Spleen (tissue), 7 donors: Measurements from ENCODE around the gene RFC2.

Experiments
- POLR2A ChIP-seq, 3 donors: fragments of 450-650 bp; IDR thresholded peaks; one replicate each; pipeline ENCODE4 v1.5.1; 2017; ENCODE audit warnings: antibody characterized with exemption in 3 of 3, mild to moderate bottlenecking in 1 of 3
- POLR2AphosphoS5 ChIP-seq, 3 donors: sonication (generic); formaldehyde crosslinking; IDR thresholded peaks; one replicate each; pipeline ENCODE4 v1.5.1; 2017; ENCODE audit warnings: antibody characterized with exemption in 3 of 3
- TF ChIP-seq, protein P1 (sequence below), 11 experiments: fragments of 200-600 bp in 7 of 11; fragments of 450-650 bp in 4 of 11; sonication (generic) in 4 of 11; IDR thresholded peaks in 8 of 11; conservative IDR thresholded peaks in 3 of 11; 1 replicate in 7 of 11; 2 replicates in 4 of 11; pipeline versions ENCODE4 v1.4.0 to v1.8.0; 2016 to 2021; ENCODE audit warnings: antibody characterized with exemption in 11 of 11, inconsistent platforms in 4 of 11, mild to moderate bottlenecking in 1 of 11
- donor health status: DM: no; HTN: no; CAD: no; lungs with moderate emphysema.
- donor health status: DM: no; HTN: no; CAD: no.
- donor health status: DM: no; HTN: no; CAD: no.

GRCh38 chr7:74289018-74289658, 34.9 kb upstream of the RFC2 start, which contains the start of gene CLIP2:
- TF ChIP-seq, protein P1, sequence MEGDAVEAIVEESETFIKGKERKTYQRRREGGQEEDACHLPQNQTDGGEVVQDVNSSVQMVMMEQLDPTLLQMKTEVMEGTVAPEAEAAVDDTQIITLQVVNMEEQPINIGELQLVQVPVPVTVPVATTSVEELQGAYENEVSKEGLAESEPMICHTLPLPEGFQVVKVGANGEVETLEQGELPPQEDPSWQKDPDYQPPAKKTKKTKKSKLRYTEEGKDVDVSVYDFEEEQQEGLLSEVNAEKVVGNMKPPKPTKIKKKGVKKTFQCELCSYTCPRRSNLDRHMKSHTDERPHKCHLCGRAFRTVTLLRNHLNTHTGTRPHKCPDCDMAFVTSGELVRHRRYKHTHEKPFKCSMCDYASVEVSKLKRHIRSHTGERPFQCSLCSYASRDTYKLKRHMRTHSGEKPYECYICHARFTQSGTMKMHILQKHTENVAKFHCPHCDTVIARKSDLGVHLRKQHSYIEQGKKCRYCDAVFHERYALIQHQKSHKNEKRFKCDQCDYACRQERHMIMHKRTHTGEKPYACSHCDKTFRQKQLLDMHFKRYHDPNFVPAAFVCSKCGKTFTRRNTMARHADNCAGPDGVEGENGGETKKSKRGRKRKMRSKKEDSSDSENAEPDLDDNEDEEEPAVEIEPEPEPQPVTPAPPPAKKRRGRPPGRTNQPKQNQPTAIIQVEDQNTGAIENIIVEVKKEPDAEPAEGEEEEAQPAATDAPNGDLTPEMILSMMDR (IDR thresholded peaks at IDR 0.05 in 8 of 11, conservative IDR thresholded peaks at IDR 0.05 in 3 of 11) = no peak
- no peak for TF ChIP-seq POLR2A (IDR thresholded peaks at IDR 0.05)
- TF ChIP-seq POLR2AphosphoS5 (IDR thresholded peaks at IDR 0.05) = peak in 1 of 3 donors; percentile 52
